Measurements from ENCODE around the gene SRPK1. TPM values are rescaled to one million over a fixed set of nuclear protein-coding genes. Genes with fewer than 3 reads are reported as not detected.
A peak's percentile ranks its signal among the peaks of the same experiment; 100 is the strongest.

SRPK1 gene
- total RNA-seq, 2 experiments from 2014 or later = 100 to 118 TPM

DNA sequence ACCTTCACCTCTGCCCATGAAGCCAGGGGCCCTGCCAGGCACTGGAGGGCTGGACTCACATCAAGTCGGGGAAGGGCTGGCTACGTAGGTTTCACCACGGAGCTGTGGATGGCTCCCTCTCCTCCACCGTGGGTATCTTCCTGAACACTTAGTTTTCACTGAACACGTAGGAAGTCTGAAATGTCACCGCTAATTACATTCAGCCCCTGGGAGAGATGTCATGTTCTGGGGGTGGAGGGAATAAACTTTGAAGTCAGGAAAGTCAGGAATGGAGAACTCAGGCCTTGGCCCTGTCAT lies 109.3 kb downstream of the SRPK1 start:
- no peak overlapping the region for H3K4me3 Mint-ChIP-seq
- H3K27me3 Mint-ChIP-seq = peaks cover 5% of the 10 kb centered on the region
- no peaks in the 10 kb centered on the region for H3K36me3 Mint-ChIP-seq (ENCODE audit: low read depth)
- POLR2A ChIA-PET = no interaction called here
- intact Hi-C loops (cut with DNase I, micrococcal nuclease) = no loop called here
- H3K27ac Mint-ChIP-seq = no peak overlapping the region
- ATAC-seq = no peak
- no peaks in the 10 kb centered on the region for H3K4me1 Mint-ChIP-seq
- H3K9me3 Mint-ChIP-seq (ENCODE audit: low read depth) = no peaks in the 10 kb centered on the region
- CTCF ChIA-PET = interaction anchor here (0.5 to 0.9 kb wide), 5 partner anchors 12 to 429 kb away, joined by 3 read pairs; no protein-coding TSS in a partner anchor
- no peak for DNase-seq

DNA sequence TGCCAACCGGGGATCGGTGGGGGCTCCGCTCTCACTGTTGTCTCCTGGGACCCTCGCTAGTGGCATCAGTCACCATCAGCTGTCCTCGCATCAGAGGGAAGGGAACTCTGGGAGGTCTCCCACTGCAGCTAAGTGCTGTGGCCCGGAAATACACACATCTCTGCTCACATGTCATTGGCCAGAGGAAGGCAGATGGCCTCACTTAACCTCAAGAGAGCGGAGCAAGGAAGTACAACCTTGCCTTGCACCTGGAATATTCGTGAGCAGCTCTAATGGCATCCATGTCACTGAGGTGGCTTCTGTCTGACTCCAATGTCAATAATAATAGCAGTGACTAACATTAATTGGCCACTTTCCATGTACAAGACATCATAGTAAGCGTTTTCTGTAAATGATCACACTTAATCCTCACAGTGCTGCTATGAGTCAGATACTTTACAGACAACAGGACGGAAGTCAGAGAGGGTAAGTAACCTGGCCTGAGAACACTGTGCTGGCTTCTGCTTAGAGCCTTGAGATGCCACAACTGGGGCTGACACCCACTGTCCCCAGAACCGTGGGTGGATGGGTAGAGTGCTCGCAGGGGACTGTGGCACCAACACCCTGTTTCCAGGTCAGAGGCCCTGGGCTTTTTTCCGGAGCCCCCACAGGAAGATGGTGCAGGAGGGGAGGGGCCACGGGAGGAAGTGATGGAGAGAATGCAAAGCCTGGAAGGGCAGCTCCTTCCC lies 109.8 kb downstream of the SRPK1 start:
- Mint-ChIP-seq H3K4me3 (no peak overlapping the region), H3K36me3 (ENCODE audit: low read depth) (no peaks in the 10 kb centered on the region), H3K27me3 (peaks cover 10% of the 10 kb centered on the region), H3K9me3 (ENCODE audit: low read depth) (no peaks in the 10 kb centered on the region), H3K27ac (no peak overlapping the region), H3K4me1 (no peaks in the 10 kb centered on the region)
- ChIA-PET CTCF (interaction anchor here (0.6 to 0.9 kb wide), 3 partner anchors 12 to 430 kb away, joined by 3 read pairs; no protein-coding TSS in a partner anchor), POLR2A (no interaction called here)
- ATAC-seq (peak; percentile 39), DNase-seq (no peak)
- intact Hi-C loops (cut with DNase I, micrococcal nuclease) = no loop called here

DNA sequence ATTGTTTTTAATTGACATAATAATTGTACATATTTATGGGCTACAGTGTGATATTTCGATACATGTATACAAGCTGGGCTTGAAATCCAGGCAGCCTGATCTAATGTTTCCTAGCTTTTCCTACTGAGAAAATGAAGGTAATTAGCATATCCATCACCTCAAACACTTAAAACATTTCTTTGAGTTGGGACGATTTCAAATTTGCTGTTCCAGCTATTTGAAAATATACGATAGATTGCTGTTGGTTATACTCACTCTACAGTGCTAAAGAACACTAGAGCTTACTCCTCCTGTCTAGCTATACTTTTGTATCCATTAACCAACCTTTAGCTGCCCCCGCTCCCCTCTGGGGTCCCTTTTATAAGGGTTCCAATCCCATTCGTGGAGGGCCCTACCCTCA lies 111.1 kb downstream of the SRPK1 start:
- Mint-ChIP-seq H3K36me3 (ENCODE audit: low read depth) (no peaks in the 10 kb centered on the region), H3K4me1 (no peaks in the 10 kb centered on the region), H3K27me3 (peaks cover 15% of the 10 kb centered on the region), H3K4me3 (no peak overlapping the region), H3K9me3 (ENCODE audit: low read depth) (no peaks in the 10 kb centered on the region), H3K27ac (no peak overlapping the region)
- POLR2A ChIA-PET = no interaction called here
- CTCF ChIA-PET = interaction anchor here (0.5 kb wide), 1 partner anchor 1507 kb away, joined by 3 read pairs; no protein-coding TSS in a partner anchor
- intact Hi-C loops (cut with DNase I, micrococcal nuclease) = no loop called here
- DNase-seq = no peak
- no peak for ATAC-seq

DNA sequence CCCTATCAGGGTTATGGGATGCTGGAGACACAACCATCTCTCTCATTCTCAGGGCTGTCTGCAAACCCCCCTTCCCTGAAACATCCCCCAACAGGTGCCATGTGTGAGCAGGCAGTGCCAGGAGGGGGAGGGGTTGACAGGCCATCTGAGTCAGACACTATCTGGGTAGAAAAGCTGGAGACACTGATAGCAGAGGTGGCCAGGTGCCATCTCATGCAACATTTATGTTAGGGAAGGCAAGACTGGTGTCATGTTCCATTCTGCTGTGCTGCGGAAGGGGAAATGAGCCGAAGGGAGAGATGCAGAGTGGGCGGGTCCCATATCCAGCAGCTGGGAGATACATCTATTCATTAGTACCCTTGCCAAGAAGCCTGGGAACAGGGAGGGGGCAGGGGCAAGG lies 112.2 kb downstream of the SRPK1 start:
- H3K4me1 Mint-ChIP-seq = no peaks in the 10 kb centered on the region
- no peak for DNase-seq
- intact Hi-C loops (cut with DNase I, micrococcal nuclease) = no loop called here
- H3K4me3 Mint-ChIP-seq = no peak overlapping the region
- no peaks in the 10 kb centered on the region for H3K36me3 Mint-ChIP-seq (ENCODE audit: low read depth)
- ChIA-PET POLR2A (no interaction called here), CTCF (no interaction called here)
- no peaks in the 10 kb centered on the region for H3K9me3 Mint-ChIP-seq (ENCODE audit: low read depth)
- H3K27me3 Mint-ChIP-seq = peaks cover 16% of the 10 kb centered on the region
- no peak for ATAC-seq
- H3K27ac Mint-ChIP-seq = no peak overlapping the region

DNA sequence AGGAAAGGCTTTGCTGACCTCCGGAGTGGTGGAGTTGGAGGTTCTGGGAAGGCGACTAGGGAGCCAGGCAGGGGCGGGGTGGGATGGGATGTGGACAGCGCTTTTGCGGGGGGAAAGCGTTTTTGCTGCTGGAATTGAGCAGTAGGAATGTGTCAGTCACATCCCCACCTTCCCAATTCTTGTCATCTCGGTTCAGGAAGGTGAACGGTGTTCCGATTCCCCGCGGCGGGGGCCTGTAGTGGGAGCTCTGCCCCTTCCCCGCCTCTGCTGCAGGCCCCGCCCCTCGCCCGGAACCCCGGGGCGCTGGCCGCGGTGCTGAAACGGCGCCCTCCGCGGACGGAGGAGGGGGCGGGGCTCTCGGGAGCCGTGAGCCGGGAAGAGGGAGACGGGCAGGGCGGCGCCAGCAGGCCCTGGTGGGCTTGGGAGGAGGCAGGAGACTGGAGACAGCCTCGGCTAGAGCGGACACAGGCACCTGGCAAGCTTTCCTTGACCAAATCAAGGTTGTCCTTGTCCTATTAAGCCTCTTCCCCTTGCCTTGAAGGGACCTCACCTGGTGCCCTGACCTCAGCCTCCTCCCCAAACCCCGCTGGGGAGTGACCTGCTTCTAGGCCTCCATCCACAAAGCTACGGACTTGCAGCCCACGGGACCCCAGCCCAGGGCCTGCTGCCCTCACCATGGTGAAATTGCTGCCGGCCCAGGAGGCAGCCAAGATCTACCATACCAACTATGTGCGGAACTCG lies 115.7 kb downstream of the SRPK1 start, which contains the start of gene LHFPL5:
Gene LHFPL5 (plus strand): TSS at position 357 of the 741 bp plus-strand sequence. CDS start 319 bp downstream, at position 676.
- ChIA-PET CTCF (no interaction called here), POLR2A (interaction anchor here (0.6 kb wide), 1 partner anchor 526 kb away, joined by 3 read pairs; no protein-coding TSS in a partner anchor)
- no peaks in the 10 kb centered on the region for H3K4me1 Mint-ChIP-seq
- no peaks in the 10 kb centered on the region for H3K9me3 Mint-ChIP-seq (ENCODE audit: low read depth)
- no peak within 1 kb of the TSS for H3K27ac Mint-ChIP-seq
- DNase-seq (peak; percentile 72), ATAC-seq (peak; percentile 77)
- H3K27me3 Mint-ChIP-seq = peaks cover 16% of the 10 kb centered on the region
- no peaks in the 10 kb centered on the region for H3K36me3 Mint-ChIP-seq (ENCODE audit: low read depth)
- intact Hi-C loops (cut with DNase I, micrococcal nuclease) = no loop called here
- no peak within 1 kb of the TSS for H3K4me3 Mint-ChIP-seq

DNA sequence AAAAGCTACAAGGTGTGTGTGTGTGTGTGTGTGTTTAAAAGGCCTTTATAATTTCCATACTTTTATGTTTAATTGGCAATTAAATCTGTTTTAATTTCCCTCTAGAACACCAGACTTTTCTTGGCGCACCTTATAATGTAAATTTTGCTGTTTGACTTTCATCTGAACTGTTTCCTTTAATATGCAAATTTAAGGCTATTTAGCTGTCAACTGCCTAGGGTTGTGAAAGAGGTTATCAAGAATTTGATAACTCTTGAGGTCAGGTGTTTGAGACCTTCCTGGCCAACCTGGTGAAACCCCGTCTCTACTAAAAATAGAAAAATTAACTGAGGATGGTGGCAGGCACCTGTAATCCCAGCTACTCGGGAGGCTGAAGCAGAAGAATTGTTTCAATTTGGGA lies 119.8 kb downstream of the SRPK1 start:
- intact Hi-C loops (cut with DNase I, micrococcal nuclease) = no loop called here
- Mint-ChIP-seq H3K4me1 (no peaks in the 10 kb centered on the region), H3K27me3 (peaks cover 6% of the 10 kb centered on the region), H3K36me3 (ENCODE audit: low read depth) (no peaks in the 10 kb centered on the region), H3K9me3 (ENCODE audit: low read depth) (no peaks in the 10 kb centered on the region), H3K27ac (no peak overlapping the region), H3K4me3 (no peak overlapping the region)
- CTCF ChIA-PET = interaction anchor here (0.8 kb wide), 1 partner anchor 277 kb away, joined by 3 read pairs; no protein-coding TSS in a partner anchor
- POLR2A ChIA-PET = no interaction called here
- ATAC-seq (no peak), DNase-seq (no peak)

DNA sequence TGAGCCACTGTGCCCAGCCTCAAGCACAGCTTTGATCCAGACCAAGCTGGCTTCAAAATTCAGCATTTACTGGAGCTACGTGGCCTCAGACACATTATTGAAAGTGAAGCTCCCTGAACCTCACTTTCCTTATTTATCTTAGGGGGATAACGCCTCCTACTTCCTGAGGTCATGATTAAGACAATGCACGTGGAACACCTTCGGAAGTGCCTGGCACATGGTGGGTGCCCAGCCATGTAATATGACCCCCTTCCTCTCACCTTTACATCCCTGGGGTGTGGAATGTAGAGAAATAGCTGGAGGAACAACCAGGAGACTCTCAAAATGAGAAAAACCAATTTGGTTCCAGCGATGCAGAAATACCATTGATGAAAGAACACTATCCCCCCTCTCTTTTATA lies 122.2 kb downstream of the SRPK1 start:
- Mint-ChIP-seq H3K36me3 (ENCODE audit: low read depth) (no peaks in the 10 kb centered on the region), H3K27ac (no peak overlapping the region), H3K27me3 (peaks cover under 1% of the 10 kb centered on the region), H3K4me3 (no peak overlapping the region), H3K4me1 (no peaks in the 10 kb centered on the region), H3K9me3 (ENCODE audit: low read depth) (no peaks in the 10 kb centered on the region)
- ChIA-PET POLR2A (interaction anchor here (0.6 to 1.0 kb wide), 3 partner anchors 11 to 19 kb away, joined by 3 to 5 read pairs (median 3); no protein-coding TSS in a partner anchor), CTCF (interaction anchor here (1.1 kb wide), 1 partner anchor 12 kb away, joined by 3 read pairs; no protein-coding TSS in a partner anchor)
- ATAC-seq (no peak), DNase-seq (no peak)
- intact Hi-C loops (cut with DNase I, micrococcal nuclease) = loop anchor here (1.0 kb wide), 1 partner anchor 11 kb away; no protein-coding TSS in a partner anchor

DNA sequence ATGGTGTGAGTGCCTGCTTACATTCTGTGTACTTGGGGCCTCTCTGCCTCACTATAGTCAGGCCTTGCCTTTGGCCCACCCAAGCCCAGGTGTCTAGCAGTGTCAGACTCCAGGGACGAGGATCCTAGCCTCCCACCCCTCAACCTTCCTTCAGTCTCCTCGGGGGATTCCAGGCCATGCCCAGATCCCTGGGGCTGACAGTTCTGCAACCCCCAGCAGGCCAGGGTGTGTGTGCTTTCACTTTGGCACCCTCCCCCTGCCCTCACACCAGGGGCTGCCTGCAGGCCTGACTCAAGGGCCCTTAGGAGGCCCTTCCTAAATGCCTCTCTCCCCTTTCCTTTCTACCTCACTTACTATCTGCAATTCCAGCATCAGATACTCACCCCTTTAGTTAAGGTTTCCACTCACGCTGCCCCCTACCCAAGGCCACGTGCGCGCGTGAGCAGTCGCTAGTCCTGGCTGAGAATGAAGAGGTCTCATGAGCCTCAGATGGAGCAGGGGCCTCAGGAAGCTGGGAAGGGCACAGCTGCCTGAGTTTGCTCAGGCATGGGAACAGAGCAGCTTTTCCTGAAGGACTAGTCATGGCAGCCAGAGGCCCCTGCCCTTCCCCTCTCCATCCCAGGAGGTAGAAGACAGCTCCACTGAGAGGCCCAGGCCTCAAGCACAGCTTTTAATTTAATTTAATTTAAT lies 122.9 kb downstream of the SRPK1 start:
- intact Hi-C loops (cut with DNase I, micrococcal nuclease) = loop anchor here (1.0 kb wide), 1 partner anchor 11 kb away; no protein-coding TSS in a partner anchor

DNA sequence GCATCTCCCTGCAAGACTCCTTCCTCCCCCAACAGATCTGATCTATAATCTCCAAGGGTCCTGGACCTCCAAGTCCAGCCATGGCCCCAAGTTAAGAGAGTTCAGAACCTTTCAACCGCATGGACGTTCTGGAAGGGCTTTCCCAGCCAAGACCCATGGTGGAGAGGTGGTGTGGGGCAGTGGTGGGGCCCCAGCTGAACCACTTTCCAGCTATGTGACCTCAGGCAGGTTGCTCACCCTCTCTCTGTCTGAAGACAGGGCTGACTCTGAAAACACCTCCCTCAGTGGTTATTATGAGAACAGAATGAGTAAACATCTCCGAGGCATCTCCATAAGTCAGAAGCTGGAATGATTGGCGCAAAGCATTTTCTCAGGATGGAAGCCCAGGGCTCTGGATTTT lies 124.7 kb downstream of the SRPK1 start:
- Mint-ChIP-seq H3K27me3 (peaks cover 3% of the 10 kb centered on the region), H3K27ac (no peak overlapping the region), H3K4me3 (no peak overlapping the region), H3K36me3 (ENCODE audit: low read depth) (no peaks in the 10 kb centered on the region), H3K9me3 (ENCODE audit: low read depth) (no peaks in the 10 kb centered on the region), H3K4me1 (no peaks in the 10 kb centered on the region)
- intact Hi-C loops (cut with DNase I, micrococcal nuclease) = no loop called here
- CTCF ChIA-PET = no interaction called here
- POLR2A ChIA-PET = no interaction called here
- no peak for ATAC-seq
- DNase-seq = no peak

More for the DNA sequence above, 122.9 kb downstream of the SRPK1 start:
- Mint-ChIP-seq H3K4me3 (no peak overlapping the region), H3K27ac (no peak overlapping the region), H3K27me3 (peaks cover 3% of the 10 kb centered on the region), H3K4me1 (no peaks in the 10 kb centered on the region), H3K9me3 (ENCODE audit: low read depth) (no peaks in the 10 kb centered on the region), H3K36me3 (ENCODE audit: low read depth) (no peaks in the 10 kb centered on the region)
- ChIA-PET POLR2A (interaction anchor here (0.6 to 1.0 kb wide), 2 partner anchors 10 to 20 kb away, joined by 3 read pairs; no protein-coding TSS in a partner anchor), CTCF (no interaction called here)
- ATAC-seq = no peak
- DNase-seq = no peak

DNA sequence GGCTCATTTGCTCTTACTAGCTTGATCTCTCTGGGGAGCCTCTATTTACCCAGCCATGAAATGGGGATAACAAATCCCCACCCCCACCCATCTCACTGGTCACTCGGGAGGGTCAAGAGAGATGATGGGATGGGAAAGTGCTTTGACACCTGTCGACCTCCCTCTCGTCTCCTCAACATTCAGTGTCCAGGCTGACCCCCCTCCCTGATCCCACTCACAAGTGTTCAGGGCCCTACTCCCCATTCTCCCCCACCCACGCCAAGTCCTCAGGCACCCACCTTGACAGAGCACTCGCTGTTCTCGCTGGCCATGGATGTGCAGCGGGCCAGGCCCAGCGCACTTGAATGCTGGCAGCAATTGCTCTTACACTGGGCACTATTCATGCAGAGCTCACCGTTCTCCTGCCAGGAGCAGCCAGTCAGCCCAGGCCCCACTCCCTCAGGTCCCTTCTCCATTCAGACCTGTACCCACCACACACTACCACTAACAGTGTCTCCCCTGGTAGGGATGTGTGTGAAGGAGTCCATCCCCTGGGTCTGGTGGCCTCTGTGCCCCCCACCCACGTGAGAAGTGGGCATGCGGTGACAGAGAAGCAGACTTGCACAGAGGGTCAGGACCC lies 125.3 kb downstream of the SRPK1 start:
- Mint-ChIP-seq H3K27me3 (peaks cover 3% of the 10 kb centered on the region), H3K9me3 (ENCODE audit: low read depth) (no peaks in the 10 kb centered on the region), H3K27ac (no peak overlapping the region), H3K4me1 (no peaks in the 10 kb centered on the region), H3K4me3 (no peak overlapping the region), H3K36me3 (ENCODE audit: low read depth) (no peaks in the 10 kb centered on the region)
- ChIA-PET CTCF (no interaction called here), POLR2A (no interaction called here)
- intact Hi-C loops (cut with DNase I, micrococcal nuclease) = no loop called here
- DNase-seq (no peak), ATAC-seq (no peak)

Data from activated CD4-positive, alpha-beta T cell treated with anti-CD3 and anti-CD28 coated beads for 36 hours (primary cell).